HG03469 (cell line): ENCODE measurements around the gene DOCK10.
A peak's percentile ranks its signal among the peaks of the same experiment; 100 is the strongest.
"Not testable (repeated sequence)": the region's sequence is repeated elsewhere in the genome, so short reads cannot be mapped to it uniquely, and the experiment has no call there.

ENCODE experiments used
- ATAC-seq: cut with Tn5 transposase; IDR thresholded peaks from one replicate; pipeline ENCODE4 v1.9.1; 2021; ENCODE audit warnings: mild to moderate bottlenecking, moderate library complexity, moderate number of reproducible peaks; ENCODE audit not compliant: unreplicated experiment

Gene DOCK10

DNA sequence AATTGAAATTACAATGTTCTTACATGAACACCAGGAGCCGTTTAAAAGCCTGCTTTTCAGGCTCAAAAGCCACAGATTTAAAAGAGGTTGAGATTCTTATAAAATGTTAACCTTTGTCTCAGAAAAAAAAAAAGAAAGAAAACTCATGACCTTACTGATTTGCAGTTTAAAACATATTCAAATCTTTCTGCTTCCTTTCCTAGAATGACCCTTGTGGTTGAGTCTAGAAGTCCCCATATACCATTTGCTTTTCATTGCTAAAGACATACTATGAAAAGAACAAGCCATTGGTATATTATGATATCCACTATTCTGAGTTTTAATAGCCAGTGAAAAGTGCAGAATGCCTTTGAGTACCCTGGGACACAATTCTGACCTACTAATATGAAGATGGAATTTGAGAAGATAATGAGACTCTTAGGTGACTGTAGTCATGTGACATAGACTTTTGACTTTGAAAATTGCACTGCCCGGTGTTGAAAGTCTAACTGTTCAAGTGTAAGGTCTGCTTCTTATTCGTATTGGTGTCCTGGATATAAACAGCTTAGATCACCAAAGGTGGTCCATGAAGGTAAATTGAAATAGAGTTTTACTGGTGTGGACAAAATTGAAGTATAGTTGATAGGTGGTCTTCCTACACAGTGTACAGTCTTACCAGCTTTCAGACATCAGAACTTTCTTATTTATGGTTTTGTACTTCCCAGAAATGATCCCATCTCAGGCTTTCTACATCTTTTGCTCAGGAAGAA is 117.0 kb downstream of the DOCK10 start:
- ATAC-seq, result no peak

DNA sequence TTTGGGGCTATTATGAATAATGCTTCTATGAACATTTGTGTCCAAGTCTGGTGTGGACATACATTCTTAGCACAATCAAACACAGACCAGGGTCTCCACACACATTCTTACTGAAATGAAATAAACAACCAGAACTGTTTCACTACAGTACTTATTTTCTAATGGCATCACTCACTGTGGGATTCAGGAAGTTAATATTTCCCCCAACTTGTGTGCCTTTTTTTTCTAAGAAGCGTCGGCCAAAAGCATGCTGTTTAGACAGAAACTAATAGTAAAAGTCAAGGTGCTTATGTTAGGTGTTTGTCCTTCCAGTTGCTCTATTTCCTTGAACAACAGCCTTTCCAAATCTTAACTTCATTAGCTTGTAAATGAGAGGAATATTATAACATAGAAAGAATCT is 117.6 kb downstream of the DOCK10 start:
- no peak for ATAC-seq

DNA sequence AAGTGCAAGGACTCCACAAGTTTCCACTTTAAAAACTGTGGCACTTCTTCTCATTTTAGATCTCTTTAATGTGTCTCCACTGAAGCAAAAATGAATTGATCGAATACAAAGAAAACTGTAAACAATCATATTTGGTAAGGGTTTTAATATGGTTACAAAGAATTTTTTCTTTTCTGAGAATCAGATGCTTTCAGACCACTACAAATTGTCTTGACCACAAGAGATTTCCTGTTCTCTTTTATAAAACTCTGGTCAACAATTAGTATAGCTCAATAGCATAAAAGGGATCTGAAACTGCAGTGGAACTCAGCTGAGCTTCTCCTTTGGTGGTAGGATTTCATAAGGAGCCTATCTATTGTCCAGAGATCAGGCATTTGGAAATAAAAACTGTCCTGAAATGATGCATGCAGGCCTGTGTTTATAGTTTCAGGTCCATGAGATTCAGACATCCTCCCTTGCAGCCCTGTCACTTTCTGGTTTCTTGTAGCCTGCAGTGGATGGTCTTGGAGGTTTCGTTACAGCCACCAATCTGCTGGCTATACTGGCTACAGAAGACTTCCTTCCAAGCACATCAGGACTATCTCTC is 120.0 kb downstream of the DOCK10 start:
- peak; percentile 69 for ATAC-seq

DNA sequence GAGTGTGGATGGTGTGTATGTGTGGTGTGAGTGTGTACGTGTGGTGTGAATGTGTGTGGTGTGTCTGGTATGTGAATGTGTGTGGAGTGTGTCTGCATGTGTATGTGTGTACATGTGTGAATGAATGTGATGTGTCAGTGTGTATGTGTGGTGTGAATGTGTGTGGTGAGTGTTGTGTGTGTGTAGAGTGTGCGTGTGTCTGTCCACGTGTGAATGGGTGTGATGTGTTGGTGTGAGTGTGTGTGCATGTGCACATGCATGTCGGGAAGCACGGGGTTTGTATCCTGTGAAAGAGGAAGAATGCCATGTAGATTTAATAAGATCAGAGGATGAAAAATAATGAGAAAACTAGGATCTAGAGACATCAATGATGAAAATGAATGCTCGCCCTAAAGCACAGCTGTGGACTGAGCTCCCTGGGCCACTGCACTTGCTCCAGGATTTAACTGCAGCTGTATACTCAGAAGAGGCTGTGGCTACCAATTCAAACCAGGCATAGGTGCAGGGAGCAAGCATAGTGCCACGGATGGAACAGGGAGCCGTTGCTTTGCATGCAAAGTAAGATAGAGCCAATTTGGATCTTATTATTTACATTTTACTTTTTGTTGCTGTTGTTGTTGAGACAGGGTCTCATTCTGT is 122.7 kb downstream of the DOCK10 start:
- ATAC-seq, result no peak

DNA sequence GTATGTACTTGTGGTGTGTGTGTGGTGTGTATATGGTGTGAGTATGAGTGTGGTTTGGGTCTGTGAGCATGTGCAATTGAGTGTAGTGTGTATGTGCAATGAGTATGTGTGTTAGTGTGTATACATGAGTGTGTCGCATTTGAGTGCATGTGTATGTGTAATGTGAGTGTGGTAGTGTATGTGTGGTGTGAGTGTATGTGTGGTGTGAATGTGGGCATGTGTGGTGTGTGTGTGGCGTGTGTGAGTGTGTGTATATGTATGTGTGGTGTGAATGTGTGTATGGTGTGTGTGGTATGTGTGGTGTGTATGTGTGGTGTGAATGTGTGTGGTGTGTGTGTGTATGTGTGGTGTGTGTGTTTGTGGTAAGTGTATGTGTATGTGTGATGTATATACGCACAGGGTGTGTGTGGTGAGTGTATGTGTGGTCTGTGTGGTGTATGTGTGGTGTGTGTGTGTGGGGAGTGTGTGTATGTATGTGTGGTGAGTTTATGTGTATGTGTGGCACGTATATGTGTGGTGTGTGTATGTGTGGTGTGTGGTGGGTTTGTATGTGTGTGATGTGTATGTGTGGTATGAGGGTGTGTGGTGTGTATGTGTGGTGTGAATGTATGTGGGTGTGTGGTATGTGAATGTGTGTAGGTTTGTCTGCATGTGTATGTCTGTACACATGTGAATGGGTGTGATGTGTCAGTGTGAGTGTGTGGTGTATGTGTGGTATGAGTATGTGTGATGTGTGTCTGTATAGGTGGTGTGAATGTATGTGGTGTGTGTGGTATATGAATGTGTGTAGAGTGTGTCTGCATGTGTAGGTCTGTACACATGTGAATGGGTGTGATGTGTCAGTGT is 123.4 kb downstream of the DOCK10 start:
- no peak for ATAC-seq

DNA sequence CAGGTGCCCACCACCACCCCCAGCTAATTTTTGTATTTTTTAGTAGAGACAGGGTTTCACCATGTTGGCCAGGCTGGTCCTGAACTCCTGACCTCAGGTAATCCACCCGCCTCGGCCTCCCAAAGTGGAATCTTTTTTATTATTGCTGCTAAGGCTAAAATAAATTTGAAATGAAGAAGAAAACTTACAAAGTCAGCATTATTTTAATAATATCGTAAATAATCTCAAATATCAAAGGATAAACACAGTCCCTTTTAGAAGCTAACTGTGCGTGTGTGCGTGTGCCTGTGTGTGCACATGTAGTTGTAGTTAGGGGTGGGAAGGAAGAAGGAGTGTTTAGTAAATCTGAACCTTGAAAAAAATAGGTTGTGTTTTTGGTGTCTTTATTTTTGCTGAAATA is 125.0 kb downstream of the DOCK10 start:
- ATAC-seq, result not testable (repeated sequence)

DNA sequence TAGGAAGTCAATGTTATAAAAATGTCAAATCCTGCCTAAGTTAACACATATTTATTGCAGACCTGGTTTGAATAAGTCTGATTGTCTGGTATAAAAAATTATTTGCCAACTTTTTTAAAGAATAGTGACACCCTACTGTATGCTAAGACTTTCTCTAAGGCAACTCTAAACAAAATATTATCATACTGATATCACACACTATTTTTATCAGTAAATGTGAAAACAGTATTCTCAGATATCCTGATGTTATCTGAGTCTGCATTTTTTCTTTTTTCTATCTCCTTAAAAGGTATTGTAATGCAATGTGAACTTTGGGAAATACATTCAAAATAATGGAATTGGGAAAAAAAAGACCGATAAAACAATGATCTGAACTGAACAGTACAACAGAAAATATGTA is 127.1 kb downstream of the DOCK10 start:
- no peak for ATAC-seq

DNA sequence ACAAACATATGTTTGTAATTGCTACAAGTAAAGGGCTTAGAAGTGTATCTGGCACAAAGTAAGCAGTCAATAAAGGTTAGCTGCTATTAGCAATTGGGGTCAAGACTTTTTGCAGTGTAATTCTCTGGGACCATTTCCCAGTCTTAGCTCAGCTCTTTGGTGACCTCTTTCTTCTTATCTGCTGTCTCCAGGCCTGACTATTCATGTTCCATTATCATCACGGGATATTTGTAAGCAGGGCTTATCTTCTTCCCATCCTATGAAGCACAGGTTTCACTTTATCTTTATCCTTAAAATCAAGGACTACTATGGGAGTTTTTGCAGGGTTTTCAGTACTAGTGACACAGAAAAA is 131.7 kb downstream of the DOCK10 start:
- no peak for ATAC-seq

DNA sequence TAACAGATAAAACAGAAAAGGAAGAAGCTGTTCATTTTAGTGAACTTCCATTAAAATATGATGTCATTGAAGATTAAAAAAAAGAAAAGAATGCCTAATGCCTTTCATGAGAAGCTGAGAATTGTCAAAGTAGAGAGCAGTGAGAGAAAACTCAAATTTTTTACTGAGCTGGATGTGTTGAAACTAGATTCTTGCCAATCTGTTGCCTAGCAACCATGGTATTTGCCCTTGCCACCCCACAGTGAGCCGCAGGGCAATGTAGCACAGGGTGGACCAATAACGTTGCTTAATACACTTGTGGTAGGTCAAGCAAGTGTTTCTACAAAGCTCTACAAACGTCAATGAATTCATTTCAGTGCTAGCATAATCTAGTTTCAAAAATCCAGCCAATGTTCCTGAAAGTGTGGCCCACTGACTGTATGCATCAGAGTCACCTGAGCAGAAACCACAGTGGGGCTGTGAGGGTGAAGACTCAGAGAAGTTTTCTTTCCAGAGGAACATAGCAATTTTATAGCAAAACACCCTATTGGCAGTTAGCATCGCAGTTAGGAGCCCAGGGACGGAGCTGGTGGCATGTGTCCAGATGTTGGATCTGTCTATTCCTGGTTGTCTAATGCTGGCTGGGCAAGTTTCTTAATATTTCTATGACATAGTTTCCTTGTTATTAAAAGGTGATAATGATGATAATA is 132.2 kb downstream of the DOCK10 start:
- ATAC-seq, result peak; percentile 75

DNA sequence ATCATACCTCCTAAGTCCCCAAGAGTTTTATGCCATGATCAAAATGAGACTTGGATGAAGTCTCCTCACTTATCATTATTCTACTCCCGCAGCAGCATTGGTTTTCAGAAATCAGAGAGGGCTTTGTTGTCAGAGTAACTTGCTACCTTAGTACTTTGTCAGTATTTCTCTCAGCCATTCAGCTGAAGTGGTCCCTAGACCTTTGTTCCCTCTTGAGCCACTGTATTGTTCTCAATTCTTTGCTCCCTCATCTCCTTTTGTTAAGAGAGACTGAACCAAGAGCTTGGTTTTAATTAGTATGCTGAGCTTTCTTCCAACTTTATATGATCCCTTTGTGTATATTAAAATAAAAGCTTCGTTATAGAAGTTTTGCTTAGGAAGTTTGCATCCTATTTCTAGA is 133.4 kb downstream of the DOCK10 start:
- no peak for ATAC-seq

DNA sequence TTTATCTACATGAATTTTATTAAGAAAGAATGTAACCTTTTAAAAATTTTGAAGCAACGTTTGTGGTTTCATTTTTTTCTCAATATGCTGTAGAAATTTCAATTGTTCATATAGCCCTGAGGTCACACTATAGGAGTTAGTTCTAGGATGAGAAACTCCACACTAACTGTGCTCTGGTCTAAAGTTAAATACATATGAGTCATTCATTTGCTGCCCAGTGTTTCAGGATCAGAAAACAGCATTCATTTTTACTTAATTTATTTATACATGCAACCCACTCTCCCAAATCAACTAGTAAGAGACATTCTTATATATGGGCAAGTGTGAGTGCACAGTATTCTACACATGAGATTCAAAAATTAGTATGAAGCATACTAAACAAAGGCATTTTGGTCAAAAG is 137.9 kb downstream of the DOCK10 start:
- ATAC-seq, result no peak

DNA sequence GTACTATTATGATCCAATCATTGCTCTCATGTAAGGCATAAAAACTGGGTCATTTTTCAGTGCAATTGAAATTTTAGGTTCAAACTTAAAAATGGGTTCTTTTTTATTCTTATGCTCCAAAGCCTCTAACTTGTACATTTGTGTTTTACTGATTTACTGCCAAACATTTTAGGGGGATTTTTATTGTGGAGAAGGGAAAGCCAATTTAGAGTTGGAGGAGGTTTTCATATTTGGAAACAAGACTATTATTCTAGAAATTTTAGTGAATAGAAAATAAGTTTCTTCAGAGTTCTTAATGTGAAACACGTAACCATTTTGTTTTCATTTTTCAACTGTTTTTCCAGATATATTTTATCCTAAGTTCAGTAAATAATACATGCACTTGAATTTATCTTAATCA is 138.6 kb downstream of the DOCK10 start:
- no peak for ATAC-seq

DNA sequence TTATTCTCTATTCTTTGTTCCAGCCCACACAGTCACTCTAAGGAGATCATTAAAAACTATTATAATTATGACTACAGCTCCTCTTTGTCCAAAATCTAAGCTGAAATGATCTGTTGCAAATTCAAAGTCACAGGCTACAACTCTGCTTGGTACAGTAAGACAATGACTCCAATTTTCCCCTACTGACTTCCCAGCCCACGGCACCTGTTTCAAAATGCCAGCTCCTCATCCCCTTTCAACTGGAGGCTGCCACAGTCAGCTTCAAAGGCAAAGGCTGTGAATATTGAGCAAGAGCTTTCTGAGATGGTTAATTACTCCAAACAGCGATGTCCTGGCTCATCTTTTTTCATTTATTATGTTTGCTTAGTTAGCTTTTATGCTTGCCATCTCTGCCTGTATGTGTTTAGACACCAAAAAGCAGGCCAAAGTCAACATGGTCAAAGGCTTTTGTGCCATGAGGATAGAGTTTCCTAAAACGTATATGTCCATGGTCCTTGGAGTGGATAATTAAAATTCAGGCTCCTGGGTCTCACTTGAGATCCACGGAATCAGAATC is 141.1 kb downstream of the DOCK10 start:
- no peak for ATAC-seq

DNA sequence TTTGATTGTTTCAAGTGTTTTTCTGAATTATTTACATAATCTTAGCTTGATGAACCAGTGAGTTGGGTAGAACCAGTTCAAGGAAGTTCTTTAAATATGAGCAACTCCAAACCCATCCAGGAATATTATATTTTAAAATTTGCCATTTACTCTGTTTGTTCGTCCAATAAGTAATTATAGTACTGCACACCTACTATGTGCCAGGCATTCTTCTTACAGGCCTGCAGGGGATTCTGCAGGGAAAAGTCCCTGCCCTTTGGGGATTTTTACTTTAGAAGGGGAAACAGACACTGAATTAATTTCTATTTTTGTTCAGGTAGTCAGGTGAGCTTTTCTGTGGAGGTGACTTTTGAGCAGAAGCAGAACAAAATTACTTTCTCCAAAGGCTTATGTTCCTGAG is 146.9 kb downstream of the DOCK10 start:
- no peak for ATAC-seq

DNA sequence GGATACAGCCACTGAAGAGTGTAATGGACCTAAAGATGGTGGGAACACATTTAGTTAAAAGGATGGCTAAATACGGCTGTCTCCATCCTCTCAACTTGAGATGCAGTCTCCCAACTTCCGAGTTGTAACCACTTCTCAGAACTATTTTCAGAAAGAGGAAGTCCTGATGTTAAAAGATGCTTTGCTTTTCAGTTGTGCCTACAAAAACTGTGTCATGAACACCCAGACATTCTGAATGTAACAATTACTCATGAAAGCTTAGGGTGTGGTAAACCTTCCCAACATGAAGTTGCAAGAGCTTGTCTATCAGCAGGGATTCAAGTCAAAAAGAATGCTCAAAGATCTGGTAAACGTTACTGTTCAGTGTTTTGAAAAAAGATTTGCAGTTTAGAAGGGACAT is 147.9 kb downstream of the DOCK10 start:
- peak; percentile 79 for ATAC-seq

DNA sequence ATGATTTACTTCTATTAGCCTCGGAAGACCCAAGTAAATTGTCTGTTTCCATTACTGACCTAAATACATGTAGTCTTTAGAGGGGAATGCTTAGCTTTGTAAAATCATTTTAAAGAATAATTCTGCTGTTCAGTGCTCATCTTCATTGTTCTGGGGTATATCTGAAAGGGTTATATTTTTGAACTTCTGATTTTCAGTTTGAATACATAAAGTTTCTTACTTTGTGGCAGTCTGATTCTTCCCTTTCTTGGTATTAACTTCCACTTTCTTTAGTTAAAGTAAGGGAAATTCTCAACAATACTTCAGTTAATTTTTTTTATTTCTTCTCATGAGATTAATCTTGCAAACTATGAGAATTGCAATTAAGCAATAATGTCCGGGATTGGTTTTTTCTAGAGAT is 148.4 kb downstream of the DOCK10 start:
- ATAC-seq, result no peak

DNA sequence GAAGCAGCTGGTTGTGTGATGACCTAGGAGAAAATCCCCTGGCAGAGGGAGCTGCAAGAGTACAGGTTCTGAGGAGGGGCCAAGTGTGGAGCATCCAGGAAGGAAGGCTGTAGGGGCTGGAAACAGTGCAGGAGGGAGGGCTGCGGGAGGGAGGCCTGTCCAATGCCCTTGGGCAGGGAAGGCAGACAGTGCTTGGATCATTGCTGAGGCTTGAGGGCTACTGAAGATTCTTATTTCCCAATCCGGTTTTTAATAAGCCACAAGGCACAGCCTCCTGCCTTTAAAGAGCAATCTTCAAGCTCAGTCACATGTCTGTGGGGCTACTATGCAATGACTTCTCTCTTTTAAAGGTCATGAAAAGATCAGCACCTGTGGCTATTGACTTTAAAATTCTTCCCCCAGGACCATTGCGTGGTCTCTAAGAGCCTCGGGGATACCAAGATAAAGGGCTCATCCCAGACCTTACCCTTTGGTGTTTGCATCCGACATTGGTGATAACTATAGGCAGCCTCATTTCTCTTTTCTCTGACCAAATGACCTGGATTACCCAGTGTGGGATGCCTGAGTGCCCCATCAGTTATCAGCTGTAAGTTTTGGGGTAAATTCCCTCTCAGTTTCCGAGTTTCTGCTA is 149.6 kb downstream of the DOCK10 start:
- no peak for ATAC-seq

DNA sequence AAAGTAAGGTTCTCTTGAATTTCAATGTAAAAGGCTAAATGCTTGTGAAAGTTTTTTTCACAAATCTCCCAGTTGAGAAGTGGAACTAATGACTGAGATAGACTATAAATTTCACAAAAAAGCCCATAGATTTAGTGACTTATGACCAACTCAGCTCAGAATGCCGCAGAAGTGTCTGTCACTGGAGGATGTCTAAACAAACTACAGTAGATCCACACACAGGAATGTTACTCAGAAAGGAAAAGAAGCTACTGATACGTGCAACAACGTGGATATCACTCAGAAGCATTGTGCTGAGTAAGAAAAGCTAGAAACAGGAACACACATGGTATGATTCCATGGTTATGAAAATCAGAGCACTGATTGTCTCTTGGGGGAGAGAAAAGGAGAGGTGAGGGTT is 151.9 kb downstream of the DOCK10 start:
- ATAC-seq, result no peak

DNA sequence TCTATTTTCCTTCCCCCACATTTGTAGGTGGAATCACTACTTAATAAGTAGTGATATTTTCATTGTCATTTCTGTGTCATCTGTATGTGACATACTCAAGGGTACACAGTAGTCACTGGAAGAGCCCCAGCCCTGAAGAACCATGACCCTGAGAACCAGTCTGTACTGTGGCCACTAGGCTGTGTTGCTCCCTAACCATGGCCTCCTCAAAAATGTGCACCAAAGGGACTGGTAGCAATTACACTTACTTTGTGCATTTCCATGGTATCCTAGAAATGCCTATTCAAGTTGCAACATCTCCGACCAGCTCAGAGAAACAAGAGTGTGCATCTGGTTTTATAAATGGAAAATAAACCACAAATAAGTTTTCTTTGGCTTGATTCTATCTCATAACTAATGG is 155.1 kb downstream of the DOCK10 start:
- ATAC-seq, result no peak

DNA sequence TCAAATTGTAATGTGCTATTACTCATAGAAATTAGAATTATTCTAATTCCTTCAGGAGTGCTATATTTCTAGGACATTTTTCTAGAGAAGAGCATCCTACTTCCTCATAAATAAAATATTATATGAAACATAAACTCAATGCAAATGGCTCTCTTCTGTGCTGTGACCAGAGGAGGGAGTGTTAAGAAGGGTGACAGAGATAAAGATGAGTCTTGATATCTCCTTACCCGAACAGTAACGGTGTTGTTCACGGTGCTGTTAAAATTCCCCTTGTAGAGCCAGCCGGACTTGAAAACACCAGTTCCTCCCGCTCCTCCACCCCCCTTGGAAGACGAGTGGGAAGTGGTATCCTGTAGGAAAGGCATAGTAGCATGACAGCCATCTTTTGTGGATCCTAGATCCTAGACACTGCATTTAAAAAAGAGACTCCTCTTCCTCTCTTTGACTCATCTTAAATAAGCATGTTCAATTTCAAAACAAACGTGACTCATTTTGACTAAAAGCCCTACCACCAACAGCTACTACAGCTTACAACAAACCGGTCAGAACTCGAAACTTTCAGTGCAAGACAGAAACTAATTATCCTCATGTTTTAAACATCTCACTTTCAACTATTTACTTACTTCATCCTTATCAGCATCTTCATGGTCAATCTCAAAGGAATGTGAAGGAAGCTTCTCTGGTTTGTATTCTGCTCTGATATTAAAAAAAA is 156.3 kb downstream of the DOCK10 start:
- peak; percentile 83 for ATAC-seq
